ENCODE measurements around the gene TSPAN16.

- peak; percentile 81 for TF ChIP-seq CTCF (IDR thresholded peaks at IDR 0.05; ENCODE audit: low read depth, low read length, poor library complexity, severe bottlenecking)
- no peak for TF ChIP-seq EZH2phosphoT487 (IDR thresholded peaks at IDR 0.05; ENCODE audit: borderline replicate concordance, low read length)
Measured at GRCh38 chr19:11261971-11262839, 33.8 kb upstream of the TSPAN16 start, which contains the start of gene DOCK6.
